DND-41 (cell line): ENCODE results near the gene IER5.
"Not testable (repeated sequence)": the region's sequence is repeated elsewhere in the genome, so short reads cannot be mapped to it uniquely, and the experiment has no call there.

Experiments
- ATAC-seq: fragments of 200-7000 bp; cut with Tn5 transposase; 3 replicates; pipeline ENCODE4 v1.9.1; 2021; ENCODE audit warnings: low read depth; ENCODE audit not compliant: insufficient read depth
- DNase-seq: peaks from one replicate; pipeline ENCODE4 v3.0.0-alpha.2; 2020
- H2AFZ ChIP-seq: 2 replicates; pipeline ENCODE4 v1.6.0; 2012; ENCODE audit warnings: low read depth, low read length
- H3K27ac ChIP-seq: 2 replicates; pipeline ENCODE4 v1.5.1; 2012; ENCODE audit warnings: low read length, inconsistent platforms
- H3K27me3 ChIP-seq: fragments of 200-600 bp; sonication (generic); 2 replicates; pipeline ENCODE4 v1.6.0; 2012; ENCODE audit warnings: low read length, mild to moderate bottlenecking, inconsistent platforms; ENCODE audit not compliant: insufficient read depth, poor library complexity
- H3K36me3 ChIP-seq: 2 replicates; pipeline ENCODE4 v1.5.1; 2012; ENCODE audit warnings: low read length, inconsistent platforms; ENCODE audit not compliant: insufficient read depth
- H3K4me1 ChIP-seq: 2 replicates; pipeline ENCODE4 v1.5.1; 2012; ENCODE audit warnings: mild to moderate bottlenecking, low read length; ENCODE audit not compliant: insufficient read depth
- H3K4me2 ChIP-seq: 2 replicates; pipeline ENCODE4 v1.6.0; 2012; ENCODE audit warnings: mild to moderate bottlenecking, moderate library complexity, low read length, inconsistent platforms; ENCODE audit not compliant: insufficient read depth
- H3K4me3 ChIP-seq, 2 experiments: fragments of 200-600 bp in 1 of 2; shearing (Covaris generic) in 1 of 2; 2 replicates each; pipeline ENCODE4 v1.5.1; 2012 to 2016; ENCODE audit warnings: inconsistent platforms in 2 of 2, low read length in 2 of 2, mild to moderate bottlenecking in 2 of 2, low read depth in 1 of 2, moderate library complexity in 1 of 2
- H3K79me2 ChIP-seq: 2 replicates; pipeline ENCODE4 v1.6.0; 2012; ENCODE audit warnings: low read length, inconsistent platforms; ENCODE audit not compliant: insufficient read depth
- H3K9ac ChIP-seq: 2 replicates; pipeline ENCODE4 v1.6.0; 2012; ENCODE audit warnings: low read depth, mild to moderate bottlenecking, inconsistent platforms, low read length, moderate library complexity
- H3K9me3 ChIP-seq: 2 replicates; pipeline ENCODE4 v1.5.1; 2012; ENCODE audit warnings: low read length, moderate library complexity, mild to moderate bottlenecking, inconsistent platforms; ENCODE audit not compliant: insufficient read depth, severe bottlenecking
- H4K20me1 ChIP-seq: 2 replicates; pipeline ENCODE4 v1.6.0; 2012; ENCODE audit warnings: low read length; ENCODE audit not compliant: insufficient read depth
- CTCF ChIP-seq: IDR thresholded peaks from 2 replicates; pipeline ENCODE4 v1.5.1; 2012; ENCODE audit warnings: borderline replicate concordance, low read length, moderate library complexity, mild to moderate bottlenecking; ENCODE audit not compliant: poor library complexity, severe bottlenecking; ENCODE audit errors: extremely low read depth
- EZH2 ChIP-seq: IDR thresholded peaks from 3 replicates; pipeline ENCODE4 v1.6.1; 2012; ENCODE audit warnings: borderline replicate concordance, low read depth, mild to moderate bottlenecking, moderate library complexity, low read length, inconsistent platforms; ENCODE audit not compliant: severe bottlenecking

Gene IER5

GRCh38 chr1:181044449-181044966 lies 44.0 kb upstream of the IER5 start:
- peaks cover 18% of the 10 kb centered on the region for H3K79me2 ChIP-seq
- H3K36me3 ChIP-seq = peaks cover 4% of the 10 kb centered on the region; the same call in 1 of the 2 replicates
- H3K27me3 ChIP-seq = no peaks in the 10 kb centered on the region
- peak; percentile 96 for ATAC-seq
- H3K9ac ChIP-seq = no peak overlapping the region
- no peak overlapping the region for H2AFZ ChIP-seq
- H4K20me1 ChIP-seq = 0 out of 2 replicates have a peak, but pooled peaks cover 3% of the 10 kb centered on the region
- peak overlapping the region; percentile 38 for H3K27ac ChIP-seq
- no peak overlapping the region for H3K4me2 ChIP-seq
- H3K4me3 ChIP-seq = no peak overlapping the region
- peaks cover 21% of the 10 kb centered on the region for H3K4me1 ChIP-seq
- DNase-seq = peak; percentile 68
- H3K9me3 ChIP-seq = no peaks in the 10 kb centered on the region
- TF ChIP-seq CTCF (no peak), EZH2 (no peak)

GRCh38 chr1:181045946-181046345 lies 42.6 kb upstream of the IER5 start:
- H3K4me2 ChIP-seq, H3K79me2 ChIP-seq, H3K4me3 ChIP-seq, H4K20me1 ChIP-seq, H3K36me3 ChIP-seq, H3K27me3 ChIP-seq, H3K27ac ChIP-seq, H3K9me3 ChIP-seq, ATAC-seq, DNase-seq, H3K9ac ChIP-seq, H2AFZ ChIP-seq: not testable (repeated sequence)
- peaks cover 21% of the 10 kb centered on the region for H3K4me1 ChIP-seq

- Histone ChIP-seq H2AFZ (no peak overlapping the region), H3K27me3 (no peaks in the 10 kb centered on the region), H3K36me3 (peaks cover 13% of the 10 kb centered on the region), H3K4me1 (peaks cover 4% of the 10 kb centered on the region), H3K27ac (no peak overlapping the region), H4K20me1 (no peaks in the 10 kb centered on the region), H3K4me3 (no peak overlapping the region), H3K79me2 (no peaks in the 10 kb centered on the region; the same call in 1 of the 2 replicates), H3K9ac (no peak overlapping the region), H3K9me3 (no peaks in the 10 kb centered on the region), H3K4me2 (no peak overlapping the region)
- DNase-seq (no peak), ATAC-seq (no peak)
- TF ChIP-seq EZH2 (no peak), CTCF (no peak)
Measured at GRCh38 chr1:181049378-181049777, 39.1 kb upstream of the IER5 start.

- Histone ChIP-seq H3K9me3 (no peaks in the 10 kb centered on the region), H3K9ac (no peak overlapping the region), H3K4me3 (no peak overlapping the region), H4K20me1 (no peaks in the 10 kb centered on the region), H3K4me1 (no peaks in the 10 kb centered on the region), H3K27ac (no peak overlapping the region), H3K36me3 (peaks cover 22% of the 10 kb centered on the region), H3K79me2 (no peaks in the 10 kb centered on the region), H3K27me3 (no peaks in the 10 kb centered on the region), H3K4me2 (no peak overlapping the region), H2AFZ (no peak overlapping the region)
- TF ChIP-seq EZH2 (no peak), CTCF (no peak)
- ATAC-seq (no peak), DNase-seq (no peak)
Measured at GRCh38 chr1:181050922-181051321, 37.6 kb upstream of the IER5 start.
